ENCODE data around the gene ANKRD9. TPM values are rescaled to one million over a fixed set of nuclear protein-coding genes. Genes with fewer than 3 reads are reported as not detected.
"Not testable (repeated sequence)": the region's sequence is repeated elsewhere in the genome, so short reads cannot be mapped to it uniquely, and the experiment has no call there.

Gene ANKRD9
- total and polyA plus RNA-seq, 4 donors = 4.4 to 21.3 (median 8.3) TPM

- no peaks in the 10 kb centered on the region for H3K36me3 ChIP-seq (ENCODE audit: control insufficient read depth in 4 of 4, insufficient read depth in 4 of 4, low read length in 4 of 4)
- peaks cover 0 to 26% (median 10%) of the 10 kb centered on the region in 5 donors for H3K4me1 ChIP-seq (ENCODE audit: control insufficient read depth in 5 of 5, insufficient read depth in 5 of 5, low read length in 5 of 5)
- no peak overlapping the region for H3K4me3 ChIP-seq
- peak; percentile 64 to 84 (median 77) for DNase-seq
- no peaks in the 10 kb centered on the region for H3K9me3 ChIP-seq (ENCODE audit: control insufficient read depth in 4 of 4, insufficient read depth in 3 of 4, low read length in 3 of 4)
- no peak for ATAC-seq (ENCODE audit: insufficient read depth, low FRiP score)
- TF ChIP-seq CTCF (IDR thresholded peaks at IDR 0.05; ENCODE audit: control extremely low read depth, extremely low read depth) = no peak
- no peak overlapping the region for H3K9ac ChIP-seq (ENCODE audit: insufficient read depth in 1 of 2, low read length in 2 of 2)
- H3K27me3 ChIP-seq (ENCODE audit: control insufficient read depth in 3 of 3, insufficient read depth in 3 of 3, low read length in 2 of 3) = no peaks in the 10 kb centered on the region
- H3K27ac ChIP-seq (ENCODE audit: low read depth in 1 of 2, low read length in 1 of 2) = peak overlapping the region in 1 of 2 donors; percentile 91
- WGBS, 2 donors = 49 to 55% methylated on average over 34 of the region's 34 CpGs
These were observed 14.2 kb upstream of the ANKRD9 start for GRCh38 chr14:102523569-102524450.

GRCh38 chr14:102523200-102523568 lies 13.6 kb upstream of the ANKRD9 start:
- no peak overlapping the region for H3K27ac ChIP-seq (ENCODE audit: low read depth in 1 of 2, low read length in 1 of 2)
- no peak for ATAC-seq (ENCODE audit: insufficient read depth, low FRiP score)
- H3K9ac ChIP-seq (ENCODE audit: insufficient read depth in 1 of 2, low read length in 2 of 2) = no peak overlapping the region
- H3K4me1 ChIP-seq (ENCODE audit: control insufficient read depth in 5 of 5, insufficient read depth in 5 of 5, low read length in 5 of 5) = peaks cover 0 to 26% (median 9%) of the 10 kb centered on the region in 5 donors
- H3K4me3 ChIP-seq = no peak overlapping the region
- 23 to 41% methylated on average over 3 of the region's 3 CpGs for WGBS, 2 donors
- no peaks in the 10 kb centered on the region for H3K27me3 ChIP-seq (ENCODE audit: control insufficient read depth in 3 of 3, insufficient read depth in 3 of 3, low read length in 2 of 3)
- no peaks in the 10 kb centered on the region for H3K36me3 ChIP-seq (ENCODE audit: control insufficient read depth in 4 of 4, insufficient read depth in 4 of 4, low read length in 4 of 4)
- H3K9me3 ChIP-seq (ENCODE audit: control insufficient read depth in 4 of 4, insufficient read depth in 3 of 4, low read length in 3 of 4) = no peaks in the 10 kb centered on the region
- no peak for TF ChIP-seq CTCF (IDR thresholded peaks at IDR 0.05; ENCODE audit: control extremely low read depth, extremely low read depth)
- DNase-seq = no peak

- not testable (repeated sequence) for H3K9me3 ChIP-seq (ENCODE audit: control insufficient read depth in 4 of 4, insufficient read depth in 3 of 4, low read length in 3 of 4); ATAC-seq (ENCODE audit: insufficient read depth, low FRiP score); DNase-seq; H3K36me3 ChIP-seq (ENCODE audit: control insufficient read depth in 4 of 4, insufficient read depth in 4 of 4, low read length in 4 of 4); H3K27me3 ChIP-seq (ENCODE audit: control insufficient read depth in 3 of 3, insufficient read depth in 3 of 3, low read length in 2 of 3); H3K4me3 ChIP-seq; H3K27ac ChIP-seq (ENCODE audit: low read depth in 1 of 2, low read length in 1 of 2); H3K9ac ChIP-seq (ENCODE audit: insufficient read depth in 1 of 2, low read length in 2 of 2)
- 86 to 93% methylated on average over 5 of the region's 5 CpGs for WGBS, 2 donors
- H3K4me1 ChIP-seq (ENCODE audit: control insufficient read depth in 5 of 5, insufficient read depth in 5 of 5, low read length in 5 of 5) = peaks cover 0 to 21% (median 8%) of the 10 kb centered on the region in 5 donors
These were observed 10.1 kb upstream of the ANKRD9 start for GRCh38 chr14:102519709-102520108.

- no peak for ATAC-seq (ENCODE audit: insufficient read depth, low FRiP score)
- no peaks in the 10 kb centered on the region for H3K36me3 ChIP-seq (ENCODE audit: control insufficient read depth in 4 of 4, insufficient read depth in 4 of 4, low read length in 4 of 4)
- H3K27ac ChIP-seq (ENCODE audit: low read depth in 1 of 2, low read length in 1 of 2) = no peak overlapping the region
- no peak overlapping the region for H3K4me3 ChIP-seq
- DNase-seq = no peak
- no peaks in the 10 kb centered on the region for H3K27me3 ChIP-seq (ENCODE audit: control insufficient read depth in 3 of 3, insufficient read depth in 3 of 3, low read length in 2 of 3)
- peaks cover 0 to 8% (median 4%) of the 10 kb centered on the region in 5 donors for H3K4me1 ChIP-seq (ENCODE audit: control insufficient read depth in 5 of 5, insufficient read depth in 5 of 5, low read length in 5 of 5)
- H3K9me3 ChIP-seq (ENCODE audit: control insufficient read depth in 4 of 4, insufficient read depth in 3 of 4, low read length in 3 of 4) = no peaks in the 10 kb centered on the region
- 92 to 95% methylated on average over 8 of the region's 8 CpGs for WGBS, 2 donors
- TF ChIP-seq CTCF (IDR thresholded peaks at IDR 0.05; ENCODE audit: control extremely low read depth, extremely low read depth) = no peak
- H3K9ac ChIP-seq (ENCODE audit: insufficient read depth in 1 of 2, low read length in 2 of 2) = no peak overlapping the region
These were observed 8.6 kb upstream of the ANKRD9 start for GRCh38 chr14:102518063-102518648.
